Activated CD4-positive, alpha-beta T cell treated with anti-CD3 and anti-CD28 coated beads for 36 hours (primary cell): ENCODE results near the gene COL4A4. TPM values are rescaled to one million over a fixed set of nuclear protein-coding genes. Genes with fewer than 3 reads are reported as not detected.

ENCODE experiments used
- ATAC-seq: fragments of 200-7000 bp; cut with Tn5 transposase; one replicate; pipeline ENCODE4 v1.10.0; 2021; ENCODE audit warnings: mild to moderate bottlenecking, moderate library complexity
- CTCF ChIA-PET: fragments of 350-600 bp; sonication (Branson Sonifier 250); formaldehyde crosslinking; loops from one replicate; lab custom pipeline; 2021; ENCODE audit warnings: antibody characterized with exemption; lab: Charles Lee
- POLR2A ChIA-PET: fragments of 350-600 bp; sonication (Branson Sonifier 250); formaldehyde crosslinking; loops from one replicate; lab custom pipeline; 2021; ENCODE audit warnings: antibody characterized with exemption, inconsistent platforms; lab: Charles Lee
- DNase-seq: peaks from one replicate; pipeline ENCODE4 v3.0.0-alpha.2; 2020
- H3K27ac Mint-ChIP-seq: one replicate; pipeline ENCODE4 v1.8.0; 2021; ENCODE audit warnings: mixed read lengths
- H3K27me3 Mint-ChIP-seq: one replicate; pipeline ENCODE4 v1.8.0; 2021; ENCODE audit warnings: mixed read lengths
- H3K36me3 Mint-ChIP-seq: one replicate; pipeline ENCODE4 v1.8.0; 2021; ENCODE audit warnings: low read depth, mixed read lengths
- H3K4me1 Mint-ChIP-seq: one replicate; pipeline ENCODE4 v1.8.0; 2021; ENCODE audit warnings: mixed read lengths
- H3K4me3 Mint-ChIP-seq: one replicate; pipeline ENCODE4 v1.8.0; 2021; ENCODE audit warnings: mild to moderate bottlenecking, moderate library complexity, mixed read lengths
- H3K9me3 Mint-ChIP-seq: one replicate; pipeline ENCODE4 v1.8.0; 2021; ENCODE audit warnings: low read depth, mixed read lengths
- intact Hi-C, 2 experiments: fragments of 100-400 bp; cut with DNase I in 1 of 2; cut with micrococcal nuclease in 1 of 2; formaldehyde crosslinking; loops; one replicate each; pipeline versions ENCODE4 v1.14.2 to v1.15.1; 2022 to 2024; cut with DNase I, micrococcal nuclease
- total RNA-seq, 2 experiments: library from RNA; stranded (reverse); gene quantifications; one replicate each; pipeline ENCODE4 v1.2.3, GENCODE V29; 2021

COL4A4 gene
- total RNA-seq, 2 experiments from 2014 or later: not detected

- H3K27ac Mint-ChIP-seq: no peak overlapping the region
- ChIA-PET POLR2A (no interaction called here), CTCF (interaction anchor here (1.1 kb wide), 1 partner anchor 10 kb away, joined by 3 read pairs; no protein-coding TSS in a partner anchor)
- peaks cover 8% of the 10 kb centered on the region for H3K9me3 Mint-ChIP-seq
- no peaks in the 10 kb centered on the region for H3K4me1 Mint-ChIP-seq
- intact Hi-C loops: no loop called here
- H3K4me3 Mint-ChIP-seq: no peak overlapping the region
- ATAC-seq (no peak), DNase-seq (no peak)
- peaks cover 30% of the 10 kb centered on the region for H3K27me3 Mint-ChIP-seq
- H3K36me3 Mint-ChIP-seq: no peaks in the 10 kb centered on the region
Observed at GRCh38 chr2:227154986-227155774, 8.8 kb downstream of the COL4A4 start.

DNA sequence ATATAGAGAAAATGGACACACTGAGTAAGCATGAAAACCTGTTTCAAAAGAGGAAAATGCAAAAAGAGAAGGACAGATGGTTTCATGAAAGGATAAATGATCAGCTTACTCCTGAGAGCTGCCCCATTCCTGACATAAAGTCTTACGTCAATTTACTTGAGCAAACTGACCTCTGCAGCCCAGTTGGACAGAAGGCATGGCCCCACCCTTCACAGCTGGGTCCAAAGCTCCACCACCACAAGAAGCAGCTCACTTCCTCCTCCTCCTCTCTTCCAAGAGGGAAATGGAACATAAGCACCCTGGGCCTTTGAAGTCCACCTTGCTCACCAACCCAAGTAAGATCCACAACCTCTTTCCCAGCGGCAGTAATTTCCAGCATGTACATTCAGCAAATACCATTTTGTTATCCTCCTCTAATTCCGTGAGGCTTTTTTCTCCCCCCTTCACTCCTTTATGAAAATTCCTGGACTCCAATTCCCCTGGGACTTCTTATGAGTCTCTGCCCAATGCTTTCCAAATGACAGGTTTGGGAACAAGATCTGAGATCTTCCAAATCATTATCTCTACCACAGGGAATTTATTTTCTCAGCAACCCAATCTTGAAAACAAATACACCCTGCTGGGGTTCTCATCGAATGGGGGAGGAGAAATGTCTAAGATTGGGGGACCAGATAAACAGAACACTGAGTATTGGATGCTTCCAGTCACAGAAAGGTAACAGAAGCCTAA lies 10.1 kb downstream of the COL4A4 start:
- CTCF ChIA-PET: interaction anchor here (1.0 kb wide), 1 partner anchor 25 kb away, joined by 3 read pairs; no protein-coding TSS in a partner anchor

GRCh38 chr2:227153307-227153706 lies 10.7 kb downstream of the COL4A4 start:
- H3K4me1 Mint-ChIP-seq: no peaks in the 10 kb centered on the region
- DNase-seq: no peak
- no peaks in the 10 kb centered on the region for H3K9me3 Mint-ChIP-seq
- ChIA-PET CTCF (interaction anchor here (1.0 kb wide), 1 partner anchor 25 kb away, joined by 3 read pairs; no protein-coding TSS in a partner anchor), POLR2A (no interaction called here)
- H3K27ac Mint-ChIP-seq: no peak overlapping the region
- no peak overlapping the region for H3K4me3 Mint-ChIP-seq
- no peak for ATAC-seq
- intact Hi-C loops: no loop called here
- no peaks in the 10 kb centered on the region for H3K36me3 Mint-ChIP-seq
- peaks cover 20% of the 10 kb centered on the region for H3K27me3 Mint-ChIP-seq

More for the DNA sequence above, 10.1 kb downstream of the COL4A4 start:
- POLR2A ChIA-PET: no interaction called here
- DNase-seq (no peak), ATAC-seq (no peak)
- Mint-ChIP-seq H3K9me3 (no peaks in the 10 kb centered on the region), H3K4me3 (no peak overlapping the region), H3K27me3 (peaks cover 20% of the 10 kb centered on the region), H3K4me1 (no peaks in the 10 kb centered on the region), H3K36me3 (no peaks in the 10 kb centered on the region), H3K27ac (no peak overlapping the region)
- intact Hi-C loops: no loop called here

GRCh38 chr2:227152093-227152766 lies 11.8 kb downstream of the COL4A4 start:
- intact Hi-C loops: no loop called here
- Mint-ChIP-seq H3K27me3 (peaks cover 20% of the 10 kb centered on the region), H3K4me1 (no peaks in the 10 kb centered on the region), H3K36me3 (no peaks in the 10 kb centered on the region), H3K4me3 (no peak overlapping the region), H3K9me3 (peaks cover 3% of the 10 kb centered on the region), H3K27ac (no peak overlapping the region)
- ChIA-PET CTCF (no interaction called here), POLR2A (no interaction called here)
- ATAC-seq: no peak
- DNase-seq: no peak

DNA sequence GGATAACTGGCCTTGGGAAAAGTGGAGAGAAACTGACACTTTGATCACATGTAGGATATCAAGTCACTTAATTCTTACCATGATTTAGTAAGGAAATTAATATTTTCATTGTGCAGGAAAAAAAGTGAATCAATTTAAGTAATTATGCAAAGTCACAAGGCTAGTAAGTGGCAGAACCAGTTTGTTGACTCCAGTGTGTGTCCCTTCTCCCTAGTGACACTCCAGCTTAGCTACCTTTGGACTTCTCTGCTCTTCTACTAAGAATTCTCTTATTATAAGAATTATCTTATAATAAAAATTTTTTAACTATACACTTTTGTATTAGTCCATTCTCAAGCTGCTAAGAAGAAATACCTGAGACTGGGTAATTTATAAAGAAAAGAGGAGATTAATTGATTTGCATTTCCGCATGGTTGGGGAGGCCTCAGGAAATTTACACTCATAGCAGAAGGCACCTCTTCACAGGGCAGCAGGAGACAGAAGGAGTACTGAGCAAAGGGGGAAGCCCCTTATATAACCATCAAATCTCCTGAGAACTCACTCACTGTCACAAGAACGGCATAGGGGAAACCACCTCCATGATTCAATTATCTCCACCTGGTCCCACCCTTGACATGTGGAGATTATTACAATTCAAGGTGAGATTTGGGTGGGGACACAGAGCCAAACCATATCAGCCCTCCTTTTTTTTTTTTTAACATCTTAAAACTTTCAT lies 13.6 kb downstream of the COL4A4 start:
- intact Hi-C loops: no loop called here
- Mint-ChIP-seq H3K9me3 (peaks cover 3% of the 10 kb centered on the region), H3K36me3 (no peaks in the 10 kb centered on the region), H3K4me3 (no peak overlapping the region), H3K27me3 (peaks cover 19% of the 10 kb centered on the region), H3K27ac (no peak overlapping the region), H3K4me1 (no peaks in the 10 kb centered on the region)
- DNase-seq: no peak
- no peak for ATAC-seq
- CTCF ChIA-PET: interaction anchor here (0.6 to 1.1 kb wide), 3 partner anchors 17 to 1356 kb away, joined by 3 read pairs; no protein-coding TSS in a partner anchor
- POLR2A ChIA-PET: no interaction called here

DNA sequence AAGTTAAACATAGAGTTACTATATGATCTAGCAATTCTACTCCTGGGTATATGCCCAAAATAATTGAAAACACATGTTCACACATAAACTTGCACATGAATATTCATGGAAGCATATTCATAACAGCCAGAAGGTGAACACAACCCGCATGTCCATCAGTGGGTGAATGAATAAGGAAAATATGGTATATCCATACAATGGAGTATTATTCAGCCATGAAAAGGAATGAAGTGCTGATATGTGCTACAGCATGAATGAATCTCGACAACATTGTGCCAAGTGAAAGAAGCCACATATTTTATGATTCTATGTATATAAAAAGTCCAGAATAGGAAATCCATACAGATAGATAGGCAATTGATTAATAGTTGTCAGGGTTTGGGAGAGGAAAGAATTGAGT lies 15.9 kb downstream of the COL4A4 start:
- DNase-seq (no peak), ATAC-seq (no peak)
- H3K36me3 Mint-ChIP-seq: no peaks in the 10 kb centered on the region
- intact Hi-C loops: loop anchor here in 1 of 2 experiments (5.0 kb wide), 1 partner anchor 84 kb away; no protein-coding TSS in a partner anchor
- H3K27ac Mint-ChIP-seq: no peak overlapping the region
- H3K4me1 Mint-ChIP-seq: no peaks in the 10 kb centered on the region
- no peak overlapping the region for H3K4me3 Mint-ChIP-seq
- POLR2A ChIA-PET: no interaction called here
- peaks cover 12% of the 10 kb centered on the region for H3K27me3 Mint-ChIP-seq
- H3K9me3 Mint-ChIP-seq: peaks cover 3% of the 10 kb centered on the region
- CTCF ChIA-PET: no interaction called here

DNA sequence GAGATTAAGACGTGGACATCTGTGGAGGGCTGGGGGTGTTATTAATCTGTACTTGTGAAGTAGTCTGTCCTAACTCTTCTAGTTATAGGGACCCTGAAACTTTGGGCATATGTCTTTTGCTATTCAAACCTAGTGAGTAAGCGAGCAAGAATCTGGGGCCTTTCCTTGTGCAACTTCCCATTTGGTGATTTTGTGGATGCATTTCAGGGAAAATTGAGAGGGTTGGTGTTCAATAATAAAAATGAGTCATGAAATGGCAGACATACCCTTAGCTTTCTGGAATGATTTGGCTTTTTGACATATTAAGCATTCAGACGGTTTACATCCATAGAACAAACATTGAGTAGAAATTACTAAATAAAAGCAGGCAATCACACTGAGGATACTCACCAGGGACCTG lies 17.0 kb downstream of the COL4A4 start:
- Mint-ChIP-seq H3K4me1 (no peaks in the 10 kb centered on the region), H3K4me3 (no peak overlapping the region), H3K27me3 (peaks cover 10% of the 10 kb centered on the region), H3K36me3 (no peaks in the 10 kb centered on the region), H3K9me3 (peaks cover 3% of the 10 kb centered on the region), H3K27ac (no peak overlapping the region)
- ATAC-seq (no peak), DNase-seq (no peak)
- intact Hi-C loops: loop anchor here in 1 of 2 experiments (5.0 kb wide), 1 partner anchor 85 kb away; no protein-coding TSS in a partner anchor
- POLR2A ChIA-PET: no interaction called here
- CTCF ChIA-PET: interaction anchor here (1.2 kb wide), 1 partner anchor 92 kb away, joined by 4 read pairs; no protein-coding TSS in a partner anchor

GRCh38 chr2:227146456-227146855 lies 17.5 kb downstream of the COL4A4 start:
- peaks cover 3% of the 10 kb centered on the region for H3K9me3 Mint-ChIP-seq
- no peaks in the 10 kb centered on the region for H3K36me3 Mint-ChIP-seq
- peaks cover 10% of the 10 kb centered on the region for H3K27me3 Mint-ChIP-seq
- intact Hi-C loops: loop anchor here in 1 of 2 experiments (5.0 kb wide), 1 partner anchor 86 kb away; no protein-coding TSS in a partner anchor
- ATAC-seq (no peak), DNase-seq (no peak)
- no peak overlapping the region for H3K4me3 Mint-ChIP-seq
- no peak overlapping the region for H3K27ac Mint-ChIP-seq
- ChIA-PET POLR2A (no interaction called here), CTCF (interaction anchor here (0.6 to 1.2 kb wide), 2 partner anchors 92 to 357 kb away, joined by 3 to 4 read pairs; no protein-coding TSS in a partner anchor)
- H3K4me1 Mint-ChIP-seq: no peaks in the 10 kb centered on the region

GRCh38 chr2:227143895-227144294 lies 20.1 kb downstream of the COL4A4 start:
- no peaks in the 10 kb centered on the region for H3K36me3 Mint-ChIP-seq
- H3K27ac Mint-ChIP-seq: no peak overlapping the region
- intact Hi-C loops: no loop called here
- CTCF ChIA-PET: no interaction called here
- peaks cover 13% of the 10 kb centered on the region for H3K27me3 Mint-ChIP-seq
- H3K4me3 Mint-ChIP-seq: no peak overlapping the region
- ATAC-seq: no peak
- POLR2A ChIA-PET: no interaction called here
- H3K4me1 Mint-ChIP-seq: no peaks in the 10 kb centered on the region
- peaks cover 3% of the 10 kb centered on the region for H3K9me3 Mint-ChIP-seq
- no peak for DNase-seq

- ChIA-PET POLR2A (no interaction called here), CTCF (no interaction called here)
- H3K27me3 Mint-ChIP-seq: peaks cover 10% of the 10 kb centered on the region
- intact Hi-C loops: no loop called here
- no peak overlapping the region for H3K4me3 Mint-ChIP-seq
- ATAC-seq: no peak
- H3K36me3 Mint-ChIP-seq: no peaks in the 10 kb centered on the region
- no peaks in the 10 kb centered on the region for H3K9me3 Mint-ChIP-seq
- H3K27ac Mint-ChIP-seq: no peak overlapping the region
- no peak for DNase-seq
- H3K4me1 Mint-ChIP-seq: no peaks in the 10 kb centered on the region
Observed at GRCh38 chr2:227141301-227141700, 22.7 kb downstream of the COL4A4 start.
